SK-N-SH (cell line): ENCODE results near the gene ZFTA. TPM values are rescaled to one million over a fixed set of nuclear protein-coding genes. Genes with fewer than 3 reads are reported as not detected.

Source experiments
- CTCF ChIA-PET: fragments of 300-600, 350-600 bp; formaldehyde crosslinking; extraction: SDS; loops from one replicate; lab custom pipeline; 2021; lab: Yijun Ruan, JAX
- POLR2A ChIA-PET: fragments of 350-600 bp; sonication (Branson Sonifier 250); formaldehyde crosslinking; extraction: SDS; loops from one replicate; lab custom pipeline; 2020; ENCODE audit warnings: antibody characterized with exemption, inconsistent platforms; lab: Yijun Ruan, JAX
- DNase-seq: peaks from one replicate; pipeline ENCODE4 v3.0.0; 2012
- H2AFZ ChIP-seq: fragments of 200-600 bp; sonication (generic); 2 replicates; pipeline ENCODE4 v1.8.1; 2016; ENCODE audit warnings: antibody characterized with exemption, mild to moderate bottlenecking, low read depth
- H3F3A ChIP-seq: fragments of 200-600 bp; sonication (generic); replicated peaks from 2 replicates; pipeline ENCODE3; 2016; ENCODE audit warnings: antibody characterized with exemption, mild to moderate bottlenecking; ENCODE audit not compliant: insufficient read depth
- H3K27ac ChIP-seq, 2 experiments: fragments of 200-500 bp in 1 of 2; fragments of 200-600 bp in 1 of 2; sonication (Bioruptor generic) in 1 of 2; sonication (generic), shearing (Covaris generic) in 1 of 2; 2 replicates each; pipeline versions ENCODE4 v1.5.1 to v1.6.1; 2014 to 2016; ENCODE audit warnings: low read depth in 2 of 2, inconsistent platforms in 1 of 2, low read length in 1 of 2, mild to moderate bottlenecking in 1 of 2, mixed read lengths in 1 of 2
- H3K27me3 ChIP-seq: fragments of 200-600 bp; sonication (generic), shearing (Covaris generic); 2 replicates; pipeline ENCODE4 v1.6.1; 2016; ENCODE audit warnings: mixed run types; ENCODE audit not compliant: insufficient read depth
- H3K36me3 ChIP-seq, 2 experiments: fragments of 200-500 bp in 1 of 2; fragments of 200-600 bp in 1 of 2; sonication (Bioruptor generic) in 1 of 2; sonication (generic) in 1 of 2; replicated peaks in 1 of 2; 2 replicates each; pipeline versions ENCODE3 to v1.5.1; 2014 to 2016; ENCODE audit warnings: low read length in 1 of 2, mild to moderate bottlenecking in 1 of 2; ENCODE audit not compliant: insufficient read depth in 2 of 2, control insufficient read depth in 1 of 2
- H3K4me1 ChIP-seq, 2 experiments: fragments of 200-500 bp in 1 of 2; fragments of 200-600 bp in 1 of 2; sonication (Bioruptor generic) in 1 of 2; sonication (generic), shearing (Covaris generic) in 1 of 2; 2 replicates each; pipeline versions ENCODE4 v1.5.1 to v1.6.1; 2014 to 2016; ENCODE audit warnings: low read depth in 1 of 2, low read length in 1 of 2, mixed run types in 1 of 2; ENCODE audit not compliant: insufficient read depth in 2 of 2, control insufficient read depth in 1 of 2
- H3K4me2 ChIP-seq: fragments of 200-600 bp; sonication (generic), shearing (Covaris generic); 2 replicates; pipeline ENCODE4 v1.6.1; 2017; ENCODE audit warnings: mixed run types
- H3K4me3 ChIP-seq, 2 experiments: fragments of 200-500 bp in 1 of 2; fragments of 200-600 bp in 1 of 2; sonication (Bioruptor generic) in 1 of 2; sonication (generic), shearing (Covaris generic) in 1 of 2; 2 replicates each; pipeline versions ENCODE4 v1.5.1 to v1.8.1; 2014 to 2016; ENCODE audit warnings: low read depth in 2 of 2, inconsistent platforms in 1 of 2, low read length in 1 of 2, mild to moderate bottlenecking in 1 of 2, mixed read lengths in 1 of 2, moderate library complexity in 1 of 2
- H3K79me2 ChIP-seq: fragments of 200-600 bp; sonication (generic); 2 replicates; pipeline ENCODE4 v1.8.1; 2017; ENCODE audit warnings: mild to moderate bottlenecking; ENCODE audit not compliant: insufficient read depth
- H3K9ac ChIP-seq: fragments of 200-600 bp; sonication (generic); 2 replicates; pipeline ENCODE4 v1.6.1; 2017; ENCODE audit warnings: mixed run types
- H3K9me2 ChIP-seq: fragments of 200-600 bp; sonication (generic); 2 replicates; pipeline ENCODE4 v1.6.1; 2017; ENCODE audit warnings: mixed run types
- H3K9me3 ChIP-seq: fragments of 200-600 bp; sonication (generic); 2 replicates; pipeline ENCODE4 v1.6.1; 2017; ENCODE audit warnings: mixed run types, mild to moderate bottlenecking, moderate library complexity
- H4K20me1 ChIP-seq: fragments of 200-600 bp; sonication (generic); 2 replicates; pipeline ENCODE4 v1.6.1; 2017; ENCODE audit warnings: mild to moderate bottlenecking, mixed run types; ENCODE audit not compliant: insufficient read depth
- ELF1 ChIP-seq: IDR thresholded peaks from 2 replicates; pipeline ENCODE4 v1.4.0; 2012
- EP300 ChIP-seq, 2 experiments: IDR thresholded peaks; 2 replicates each; pipeline versions ENCODE4 v1.4.0 to v1.6.1; 2012; ENCODE audit warnings: borderline replicate concordance in 1 of 2, low read depth in 1 of 2, low read length in 1 of 2
- GABPA ChIP-seq: IDR thresholded peaks from 2 replicates; pipeline ENCODE4 v1.4.0; 2012; ENCODE audit warnings: low read depth, mild to moderate bottlenecking
- GATA2 ChIP-seq: sonication (generic); formaldehyde crosslinking; IDR thresholded peaks from 2 replicates; pipeline ENCODE4 v1.5.0; 2020; ENCODE audit warnings: mild to moderate bottlenecking, missing genetic modification reagents
- IRF3 ChIP-seq: fragments of 150-350 bp; IDR thresholded peaks from 2 replicates; pipeline ENCODE4 v1.6.1; 2016; ENCODE audit warnings: mild to moderate bottlenecking, low read depth, low read length
- JUND ChIP-seq: IDR thresholded peaks from 2 replicates; pipeline ENCODE4 v1.4.0; 2012
- MAX ChIP-seq: IDR thresholded peaks from 2 replicates; pipeline ENCODE4 v1.4.0; 2012; ENCODE audit warnings: low read depth
- MEF2A ChIP-seq: IDR thresholded peaks from 2 replicates; pipeline ENCODE4 v1.4.0; 2012; ENCODE audit warnings: low read depth, borderline replicate concordance
- MXI1 ChIP-seq: IDR thresholded peaks from 2 replicates; pipeline ENCODE4 v1.6.1; 2012; ENCODE audit warnings: mild to moderate bottlenecking, low read depth, low read length, improper control_type of control experiment
- NRF1 ChIP-seq: IDR thresholded peaks from 2 replicates; pipeline ENCODE4 v1.6.1; 2012; ENCODE audit warnings: low read depth, mild to moderate bottlenecking, low read length
- PBX3 ChIP-seq: IDR thresholded peaks from 2 replicates; pipeline ENCODE4; 2012
- RAD21 ChIP-seq: IDR thresholded peaks from 2 replicates; pipeline ENCODE4 v1.6.1; 2012; ENCODE audit warnings: mild to moderate bottlenecking, low read length
- RXRA ChIP-seq: IDR thresholded peaks from 2 replicates; pipeline ENCODE4 v1.4.0; 2012; ENCODE audit warnings: low read depth, mild to moderate bottlenecking, borderline replicate concordance
- SIN3A ChIP-seq: IDR thresholded peaks from 2 replicates; pipeline ENCODE4 v1.6.1; 2012; ENCODE audit warnings: low read depth, mild to moderate bottlenecking, low read length, moderate library complexity, borderline replicate concordance
- TAF1 ChIP-seq: IDR thresholded peaks from 2 replicates; pipeline ENCODE4 v1.6.1; 2012; ENCODE audit warnings: low read depth, mild to moderate bottlenecking, low read length, moderate library complexity, borderline replicate concordance
- USF1 ChIP-seq: IDR thresholded peaks from 2 replicates; pipeline ENCODE4 v1.4.0; 2012; ENCODE audit warnings: low read depth, borderline replicate concordance
- USF2 ChIP-seq: fragments of 150-350 bp; IDR thresholded peaks from 2 replicates; pipeline ENCODE4 v1.6.1; 2017; ENCODE audit warnings: antibody characterized with exemption, low read length, low read depth, borderline replicate concordance
- YY1 ChIP-seq: IDR thresholded peaks from 2 replicates; pipeline ENCODE4 v1.4.0; 2012; ENCODE audit warnings: low read depth, mild to moderate bottlenecking
- ZBTB33 ChIP-seq: IDR thresholded peaks from 2 replicates; pipeline ENCODE4 v1.4.0; 2012; ENCODE audit warnings: low read depth, borderline replicate concordance
- WGBS: methylation state at CpG from one replicate; pipeline ENCODE4 v1.1.6; 2017; ENCODE audit warnings: low lambda C conversion rate; 5-methylcytosine and 5-hydroxymethylcytosine counted together
- polyA plus RNA-seq, 3 experiments: library from polyadenylated mRNA; depleted of rRNA; stranded (reverse); fragments of >200 nt; gene quantifications; 2 replicates each; pipeline ENCODE4 v1.2.3, GENCODE V29; 2012

Gene ZFTA
- polyA plus RNA-seq, 1 of the 3 experiments (the other 2 are of a cell fraction), result 8.7 TPM

- WGBS, result 98% methylated on average over 3 of the region's 3 CpGs
- peaks cover 16% of the 10 kb centered on the region for H4K20me1 ChIP-seq
- no peak overlapping the region for H2AFZ ChIP-seq
- POLR2A ChIA-PET, result no interaction called here
- peaks cover 0 to 11% of the 10 kb centered on the region in 2 experiments for H3K36me3 ChIP-seq
- DNase-seq, result no peak
- H3K4me3 ChIP-seq, result no peak overlapping the region
- CTCF ChIA-PET, result no interaction called here
- H3K27me3 ChIP-seq, result no peaks in the 10 kb centered on the region
- H3K79me2 ChIP-seq, result peaks cover 21% of the 10 kb centered on the region; the same call in 1 of the 2 replicates
- no peak overlapping the region for H3K4me2 ChIP-seq
- no peak overlapping the region for H3K27ac ChIP-seq
- no peaks in the 10 kb centered on the region for H3F3A ChIP-seq
- TF ChIP-seq GATA2, result no peak
- no peak for TF ChIP-seq GABPA
- no peak for TF ChIP-seq RXRA
- TF ChIP-seq RAD21, result no peak
- no peak for TF ChIP-seq EP300 (IDR thresholded peaks at IDR 0.05; ENCODE audit: borderline replicate concordance in 1 of 2, low read depth in 1 of 2, low read length in 1 of 2)
- no peak for TF ChIP-seq ELF1
- TF ChIP-seq MAX, result no peak
- no peak for TF ChIP-seq SIN3A
- no peak for TF ChIP-seq USF1
- no peak for TF ChIP-seq NRF1
- TF ChIP-seq YY1, result no peak
- H3K4me1 ChIP-seq, result no peaks in the 10 kb centered on the region; a peak in 1 of 4 replicates
- no peaks in the 10 kb centered on the region for H3K9me3 ChIP-seq
- no peak overlapping the region for H3K9ac ChIP-seq
- no peaks in the 10 kb centered on the region for H3K9me2 ChIP-seq
Measured at GRCh38 chr11:63720611-63721010, 48.0 kb downstream of the ZFTA start.

GRCh38 chr11:63719987-63720386, 48.6 kb downstream of the ZFTA start:
- 88% methylated on average over 2 of the region's 2 CpGs for WGBS
- no peak overlapping the region for H3K9ac ChIP-seq
- H3K36me3 ChIP-seq, result peaks cover 0 to 11% of the 10 kb centered on the region in 2 experiments
- H2AFZ ChIP-seq, result no peak overlapping the region
- ChIA-PET POLR2A (no interaction called here), CTCF (no interaction called here)
- no peak overlapping the region for H3K27ac ChIP-seq
- no peak for DNase-seq
- peaks cover 16% of the 10 kb centered on the region for H4K20me1 ChIP-seq
- H3F3A ChIP-seq, result no peaks in the 10 kb centered on the region
- H3K4me3 ChIP-seq, result no peak overlapping the region
- no peaks in the 10 kb centered on the region for H3K9me2 ChIP-seq
- H3K4me2 ChIP-seq, result no peak overlapping the region
- TF ChIP-seq YY1 (no peak), PBX3 (no peak), USF2 (no peak), USF1 (no peak), SIN3A (no peak), TAF1 (no peak), JUND (no peak), ZBTB33 (no peak), RAD21 (no peak), IRF3 (no peak), MEF2A (no peak), RXRA (no peak), MXI1 (no peak), NRF1 (no peak), ELF1 (no peak)
- H3K9me3 ChIP-seq, result no peaks in the 10 kb centered on the region
- no peaks in the 10 kb centered on the region for H3K27me3 ChIP-seq
- H3K4me1 ChIP-seq, result no peaks in the 10 kb centered on the region; a peak in 1 of 4 replicates
- H3K79me2 ChIP-seq, result peaks cover 22% of the 10 kb centered on the region; the same call in 1 of the 2 replicates
